Fibroblast of pulmonary artery (primary cell): ENCODE results near the gene PCDHA4.
"Not testable (repeated sequence)": the region's sequence is repeated elsewhere in the genome, so short reads cannot be mapped to it uniquely, and the experiment has no call there.

Experiments
- DNase-seq: peaks from one replicate; pipeline ENCODE4 v3.0.0-alpha.2; 2010; ENCODE audit warnings: low read depth
- H3K4me3 ChIP-seq: replicated peaks from 2 replicates; pipeline ENCODE4 v1.5.1; 2011; ENCODE audit warnings: low read depth, mild to moderate bottlenecking, control low read depth, low read length, moderate library complexity
- CTCF ChIP-seq: IDR thresholded peaks from 2 replicates; pipeline ENCODE4 v1.5.1; 2011; ENCODE audit warnings: mild to moderate bottlenecking, control low read depth, low read length, inconsistent platforms; ENCODE audit errors: missing control alignments

The PCDHA4 gene

GRCh38 chr5:140806834-140807775 lies at the start of gene PCDHA4:
TSS of gene PCDHA4 (plus strand) at chr5:140807068.
- TF ChIP-seq CTCF, result peak; percentile 15
- DNase-seq, result peak; percentile 6
- peak within 1 kb of the TSS; percentile 28 for H3K4me3 ChIP-seq

- TF ChIP-seq CTCF, result no peak
- H3K4me3 ChIP-seq, result no peak overlapping the region
- DNase-seq, result no peak
Observed at GRCh38 chr5:140764177-140764973, 42.5 kb upstream of the PCDHA4 start.

- no peak for TF ChIP-seq CTCF
- no peak overlapping the region for H3K4me3 ChIP-seq
- DNase-seq, result no peak
Observed at GRCh38 chr5:140767444-140767843, 39.4 kb upstream of the PCDHA4 start.

GRCh38 chr5:140780512-140780911 lies 26.4 kb upstream of the PCDHA4 start:
- TF ChIP-seq CTCF, result no peak
- no peak for DNase-seq
- H3K4me3 ChIP-seq, result no peak overlapping the region

GRCh38 chr5:140785905-140786686 lies 20.8 kb upstream of the PCDHA4 start, which contains the start of gene PCDHA1:
TSS of gene PCDHA1 (plus strand) at chr5:140786140.
- TF ChIP-seq CTCF, result no peak
- H3K4me3 ChIP-seq, result no peak within 1 kb of the TSS
- DNase-seq, result no peak

- H3K4me3 ChIP-seq, DNase-seq: not testable (repeated sequence)
Observed at GRCh38 chr5:140787422-140787821, 19.4 kb upstream of the PCDHA4 start.

- DNase-seq, H3K4me3 ChIP-seq: not testable (repeated sequence)
Observed at GRCh38 chr5:140787849-140788504, 18.9 kb upstream of the PCDHA4 start.
